Astrocyte (in vitro differentiated cells and primary cell): ENCODE data around the gene NLGN1. TPM values are rescaled to one million over a fixed set of nuclear protein-coding genes. Genes with fewer than 3 reads are reported as not detected.

Experiments
- DNase-seq: peaks from one replicate; pipeline ENCODE4 v3.0.0-alpha.2; 2010; ENCODE audit warnings: low read depth
- FAIRE-seq: peaks from 2 replicates; lab custom pipeline; 2011; peaks lifted over from hg19 to GRCh38; lab: Jason Lieb, UNC
- H2AFZ ChIP-seq: 2 replicates; pipeline ENCODE4 v1.6.0; 2012; ENCODE audit warnings: low read depth, low read length, inconsistent platforms
- H3K27ac ChIP-seq: 2 replicates; pipeline ENCODE4 v1.5.1; 2011; ENCODE audit warnings: low read depth, low read length, inconsistent platforms
- H3K27me3 ChIP-seq: 2 replicates; pipeline ENCODE4 v1.6.0; 2011; ENCODE audit warnings: low read length, inconsistent platforms; ENCODE audit not compliant: insufficient read depth
- H3K36me3 ChIP-seq: 2 replicates; pipeline ENCODE4 v1.5.1; 2011; ENCODE audit warnings: low read length, inconsistent platforms; ENCODE audit not compliant: insufficient read depth
- H3K4me1 ChIP-seq: 2 replicates; pipeline ENCODE4 v1.5.1; 2011; ENCODE audit warnings: low read length, inconsistent platforms; ENCODE audit not compliant: insufficient read depth
- H3K4me2 ChIP-seq: 2 replicates; pipeline ENCODE4 v1.6.0; 2012; ENCODE audit warnings: low read length, inconsistent platforms
- H3K4me3 ChIP-seq: 2 replicates; pipeline ENCODE4 v1.5.1; 2011; ENCODE audit warnings: low read depth, mild to moderate bottlenecking, low read length, inconsistent platforms; ENCODE audit not compliant: insufficient read depth
- H3K79me2 ChIP-seq: 2 replicates; pipeline ENCODE4 v1.6.0; 2012; ENCODE audit warnings: mild to moderate bottlenecking, low read length, inconsistent platforms; ENCODE audit not compliant: insufficient read depth
- H3K9ac ChIP-seq: 2 replicates; pipeline ENCODE4 v1.6.0; 2012; ENCODE audit warnings: mild to moderate bottlenecking, low read length, inconsistent platforms
- H3K9me3 ChIP-seq: 2 replicates; pipeline ENCODE4 v1.5.1; 2012; ENCODE audit warnings: low read depth, mild to moderate bottlenecking, low read length, inconsistent platforms; ENCODE audit not compliant: insufficient read depth
- H4K20me1 ChIP-seq: 2 replicates; pipeline ENCODE4 v1.6.0; 2012; ENCODE audit warnings: low read length, inconsistent platforms; ENCODE audit not compliant: insufficient read depth
- H3K27ac Mint-ChIP-seq: one replicate; pipeline ENCODE4 v1.8.0; 2021; ENCODE audit warnings: mild to moderate bottlenecking, mixed read lengths; ENCODE audit not compliant: unreplicated experiment
- H3K27me3 Mint-ChIP-seq: one replicate; pipeline ENCODE4 v1.8.0; 2021; ENCODE audit warnings: low read depth, mixed read lengths; ENCODE audit not compliant: unreplicated experiment
- H3K36me3 Mint-ChIP-seq: one replicate; pipeline ENCODE4 v1.8.0; 2021; ENCODE audit warnings: low read depth, mixed read lengths; ENCODE audit not compliant: unreplicated experiment
- H3K4me1 Mint-ChIP-seq: one replicate; pipeline ENCODE4 v1.8.0; 2021; ENCODE audit warnings: low read depth, mixed read lengths; ENCODE audit not compliant: unreplicated experiment
- H3K4me3 Mint-ChIP-seq: one replicate; pipeline ENCODE4 v1.8.0; 2021; ENCODE audit warnings: mild to moderate bottlenecking, moderate library complexity, mixed read lengths; ENCODE audit not compliant: unreplicated experiment
- H3K9me3 Mint-ChIP-seq: one replicate; pipeline ENCODE4 v1.8.0; 2021; ENCODE audit warnings: mild to moderate bottlenecking, mixed read lengths; ENCODE audit not compliant: unreplicated experiment
- CTCF ChIP-seq: IDR thresholded peaks from 2 replicates; pipeline ENCODE4 v1.5.1; 2011; ENCODE audit warnings: low read depth, mild to moderate bottlenecking, inconsistent platforms, low read length, moderate library complexity; ENCODE audit not compliant: insufficient read depth
- EZH2 ChIP-seq: IDR thresholded peaks from 2 replicates; pipeline ENCODE4 v1.6.1; 2012; ENCODE audit warnings: mild to moderate bottlenecking, low read length, inconsistent platforms; ENCODE audit not compliant: insufficient read depth
- total RNA-seq: library from RNA; stranded (reverse); gene quantifications from 2 replicates; pipeline ENCODE4 v1.2.1, GENCODE V29; 2021

The NLGN1 gene
- total RNA-seq, 1 donor from 2014 or later: 1.2 TPM

DNA sequence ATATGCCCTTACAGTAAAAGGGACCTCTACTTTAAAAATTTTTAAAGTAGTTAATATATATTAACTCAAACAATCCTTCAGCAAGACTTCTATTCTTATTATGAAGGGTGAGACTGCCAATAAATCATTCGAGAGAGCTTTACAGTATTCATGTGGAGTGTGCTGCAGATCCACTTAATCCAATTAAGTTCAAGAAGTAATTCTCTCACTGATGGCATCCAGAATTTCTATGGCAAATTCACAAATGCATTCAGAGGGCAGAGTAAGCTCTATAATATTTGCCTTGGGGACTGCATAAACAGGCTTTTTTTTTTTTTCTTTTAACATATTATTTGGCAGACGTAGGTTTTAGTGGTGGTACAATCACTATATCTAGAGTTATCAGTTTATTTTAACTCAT, 692.0 kb downstream of the NLGN1 start:
- Mint-ChIP-seq H3K36me3 (no peaks in the 10 kb centered on the region), H3K9me3 (no peaks in the 10 kb centered on the region), H3K27me3 (no peaks in the 10 kb centered on the region), H3K27ac (no peak overlapping the region), H3K4me1 (peaks cover 7% of the 10 kb centered on the region), H3K4me3 (no peak overlapping the region)
- Histone ChIP-seq H3K4me1 (peaks cover 8% of the 10 kb centered on the region), H3K27ac (no peak overlapping the region), H3K27me3 (no peaks in the 10 kb centered on the region), H3K79me2 (no peaks in the 10 kb centered on the region), H3K9me3 (no peaks in the 10 kb centered on the region), H3K36me3 (no peaks in the 10 kb centered on the region), H3K4me3 (no peak overlapping the region), H4K20me1 (no peaks in the 10 kb centered on the region), H3K4me2 (no peak overlapping the region), H3K9ac (no peak overlapping the region), H2AFZ (no peak overlapping the region)
- FAIRE-seq (no peak), DNase-seq (no peak)
- TF ChIP-seq EZH2 (no peak), CTCF (no peak)

DNA sequence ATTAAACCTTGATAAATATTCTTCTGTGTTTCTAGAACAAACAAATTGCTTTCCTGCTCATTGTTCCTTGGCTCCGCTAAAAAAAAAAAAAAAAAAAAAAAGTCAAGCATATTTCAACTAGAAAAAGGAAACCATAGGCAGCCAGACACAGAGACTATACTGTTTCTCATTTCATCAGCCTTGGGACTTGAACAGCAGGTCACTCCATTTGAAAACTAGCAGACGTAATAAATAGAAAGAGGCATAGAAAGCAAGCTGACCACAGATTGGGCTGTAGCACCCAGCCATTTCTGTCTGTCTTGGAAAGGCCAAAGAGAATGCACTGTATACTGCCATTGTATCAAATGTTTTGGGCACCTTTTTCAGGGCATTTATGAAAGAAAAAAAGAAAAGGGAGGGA, 697.1 kb downstream of the NLGN1 start:
- Histone ChIP-seq H3K9ac (no peak overlapping the region), H3K4me3 (no peak overlapping the region), H4K20me1 (no peaks in the 10 kb centered on the region), H3K4me2 (no peak overlapping the region), H3K4me1 (peaks cover 8% of the 10 kb centered on the region), H3K27me3 (no peaks in the 10 kb centered on the region), H3K36me3 (no peaks in the 10 kb centered on the region), H3K9me3 (no peaks in the 10 kb centered on the region), H3K27ac (no peak overlapping the region), H2AFZ (no peak overlapping the region), H3K79me2 (no peaks in the 10 kb centered on the region)
- TF ChIP-seq CTCF (no peak), EZH2 (no peak)
- H3K27ac Mint-ChIP-seq: no peak overlapping the region
- no peaks in the 10 kb centered on the region for H3K27me3 Mint-ChIP-seq
- H3K4me3 Mint-ChIP-seq: no peak overlapping the region
- no peaks in the 10 kb centered on the region for H3K9me3 Mint-ChIP-seq
- peaks cover 10% of the 10 kb centered on the region for H3K4me1 Mint-ChIP-seq
- H3K36me3 Mint-ChIP-seq: no peaks in the 10 kb centered on the region
- FAIRE-seq: no peak
- DNase-seq: no peak

- no peaks in the 10 kb centered on the region for H3K36me3 ChIP-seq
- H3K27me3 Mint-ChIP-seq: no peaks in the 10 kb centered on the region
- H3K27me3 ChIP-seq: no peaks in the 10 kb centered on the region
- no peak overlapping the region for H3K4me3 ChIP-seq
- H3K4me2 ChIP-seq: no peak overlapping the region
- FAIRE-seq: no peak
- H3K79me2 ChIP-seq: no peaks in the 10 kb centered on the region
- H3K4me1 Mint-ChIP-seq: peaks cover 6% of the 10 kb centered on the region
- H3K27ac ChIP-seq: no peak overlapping the region
- H3K9ac ChIP-seq: no peak overlapping the region
- H4K20me1 ChIP-seq: no peaks in the 10 kb centered on the region
- no peak overlapping the region for H2AFZ ChIP-seq
- no peaks in the 10 kb centered on the region for H3K9me3 Mint-ChIP-seq
- no peaks in the 10 kb centered on the region for H3K9me3 ChIP-seq
- no peaks in the 10 kb centered on the region for H3K36me3 Mint-ChIP-seq
- H3K27ac Mint-ChIP-seq: no peak overlapping the region
- no peak for DNase-seq
- H3K4me3 Mint-ChIP-seq: no peak overlapping the region
- TF ChIP-seq CTCF: no peak
- no peak for TF ChIP-seq EZH2
- H3K4me1 ChIP-seq: no peaks in the 10 kb centered on the region
Measured at GRCh38 chr3:174097686-174098085, 700.1 kb downstream of the NLGN1 start.
